HepG2 (cell line): ENCODE measurements around the gene NFE2L1. TPM values are rescaled to one million over a fixed set of nuclear protein-coding genes. Genes with fewer than 3 reads are reported as not detected.

Experiments used
- ATAC-seq: fragments of 200-7000 bp; cut with Tn5 transposase; 3 replicates; pipeline ENCODE4 v1.9.1; 2020; ENCODE audit warnings: mild to moderate bottlenecking, moderate library complexity
- BruUV-seq: library from RNA; stranded (reverse); fragments of 400-500 nt; replicated peaks from 2 replicates; lab custom pipeline; 2021; lab: Mats Ljungman, UMichigan
- CTCF ChIA-PET: fragments of 300-600 bp; formaldehyde crosslinking; extraction: SDS; loops from one replicate; lab custom pipeline; 2021; ENCODE audit warnings: low total read pairs, inconsistent platforms, low intra/inter-chr PET ratio; lab: Yijun Ruan, JAX
- POLR2A ChIA-PET: fragments of 350-600 bp; sonication (Branson Sonifier 250); formaldehyde crosslinking; loops from one replicate; lab custom pipeline; 2020; ENCODE audit warnings: antibody characterized with exemption, inconsistent platforms; lab: Yijun Ruan, JAX
- DNase-seq: peaks from one replicate; pipeline ENCODE4 v3.0.0-alpha.2; 2015; ENCODE audit warnings: low spot score
- FAIRE-seq: peaks from 3 replicates; lab custom pipeline; 2011; peaks lifted over from hg19 to GRCh38; lab: Jason Lieb, UNC
- H2AFZ ChIP-seq: one replicate; pipeline ENCODE4 v1.6.1; 2011; ENCODE audit warnings: low read length, inconsistent platforms
- H3K27ac ChIP-seq: fragments of 300-600 bp; 3 replicates; pipeline ENCODE4 v1.8.0; 2011; ENCODE audit warnings: mixed run types, mild to moderate bottlenecking, mixed read lengths, low read length, inconsistent platforms; ENCODE audit not compliant: insufficient read depth; ENCODE audit errors: extremely low read length
- H3K27me3 ChIP-seq, 2 experiments: fragments of 200-600 bp in 1 of 2; 2 replicates in 1 of 2; 3 replicates in 1 of 2; pipeline versions ENCODE4 v1.6.0 to v1.8.0; 2011; ENCODE audit warnings: low read length in 2 of 2, mild to moderate bottlenecking in 2 of 2, moderate library complexity in 2 of 2, inconsistent platforms in 1 of 2; ENCODE audit not compliant: insufficient read depth in 2 of 2, control insufficient read depth in 1 of 2
- H3K36me3 ChIP-seq, 2 experiments: fragments of 200-600 bp in 1 of 2; replicated peaks in 1 of 2; 2 replicates in 1 of 2; 3 replicates in 1 of 2; pipeline versions ENCODE4 v1.5.1 to v1.8.0; 2011; ENCODE audit warnings: low read length in 2 of 2, inconsistent platforms in 1 of 2; ENCODE audit not compliant: insufficient read depth in 2 of 2, control insufficient read depth in 1 of 2
- H3K4me1 ChIP-seq: 2 replicates; pipeline ENCODE4 v1.5.1; 2012; ENCODE audit warnings: low read length, inconsistent platforms; ENCODE audit not compliant: insufficient read depth
- H3K4me2 ChIP-seq: 2 replicates; pipeline ENCODE4 v1.6.0; 2011; ENCODE audit warnings: low read depth, low read length, inconsistent platforms
- H3K4me3 ChIP-seq, 3 experiments: fragments of 200-600 bp in 1 of 3; sonication (generic), shearing (Covaris generic) in 1 of 3; replicated peaks in 1 of 3; 2 replicates each; pipeline ENCODE4 v1.5.1; 2011 to 2016; ENCODE audit warnings: low read length in 3 of 3, inconsistent platforms in 2 of 3, low read depth in 2 of 3, mild to moderate bottlenecking in 2 of 3, control low read depth in 1 of 3, mixed read lengths in 1 of 3; ENCODE audit not compliant: insufficient read depth in 1 of 3
- H3K79me2 ChIP-seq: one replicate; pipeline ENCODE4 v1.6.1; 2011; ENCODE audit warnings: low read length, inconsistent platforms; ENCODE audit not compliant: insufficient read depth
- H3K9ac ChIP-seq: 2 replicates; pipeline ENCODE4 v1.6.0; 2011; ENCODE audit warnings: mild to moderate bottlenecking, low read depth, low read length, inconsistent platforms; ENCODE audit not compliant: insufficient read depth
- H3K9me3 ChIP-seq: 2 replicates; pipeline ENCODE4 v1.5.1; 2012; ENCODE audit warnings: mild to moderate bottlenecking, low read length
- H4K20me1 ChIP-seq: 2 replicates; pipeline ENCODE4 v1.6.0; 2011; ENCODE audit warnings: inconsistent platforms, mild to moderate bottlenecking, low read length, moderate library complexity; ENCODE audit not compliant: insufficient read depth
- BRD4 ChIP-seq: sonication (generic); formaldehyde crosslinking; IDR thresholded peaks from 2 replicates; pipeline ENCODE4 v1.4.0; 2020; ENCODE audit warnings: missing genetic modification reagents
- EP300 ChIP-seq, 3 experiments: sonication (generic) in 1 of 3; formaldehyde crosslinking in 1 of 3; IDR thresholded peaks; 2 replicates each; pipeline versions ENCODE4 v1.5.1 to v1.6.1; 2011 to 2020; ENCODE audit warnings: low read depth in 2 of 3, low read length in 2 of 3, borderline replicate concordance in 1 of 3, improper control_type of control experiment in 1 of 3, mild to moderate bottlenecking in 1 of 3, missing genetic modification reagents in 1 of 3, moderate library complexity in 1 of 3
- HDAC6 ChIP-seq: fragments of 200-600 bp; sonication (generic); IDR thresholded peaks from 2 replicates; pipeline ENCODE4 v1.7.0; 2017; ENCODE audit warnings: mild to moderate bottlenecking, antibody characterized with exemption, low read length, low read depth
- JUN ChIP-seq: sonication (generic); formaldehyde crosslinking; IDR thresholded peaks from 2 replicates; pipeline ENCODE4 v1.4.0; 2020; ENCODE audit warnings: mild to moderate bottlenecking, missing genetic modification reagents
- NAIF1 ChIP-seq: sonication (generic); formaldehyde crosslinking; IDR thresholded peaks from 2 replicates; pipeline ENCODE4 v1.5.0; 2020; ENCODE audit warnings: mild to moderate bottlenecking, missing genetic modification reagents, borderline replicate concordance
- NCOA5 ChIP-seq: sonication (generic); formaldehyde crosslinking; IDR thresholded peaks from 2 replicates; pipeline ENCODE4 v1.4.0; 2020; ENCODE audit warnings: missing genetic modification reagents
- ONECUT2 ChIP-seq: sonication (generic); formaldehyde crosslinking; IDR thresholded peaks from 2 replicates; pipeline ENCODE4 v1.4.0; 2020; ENCODE audit warnings: missing genetic modification reagents
- SMAD9 ChIP-seq: sonication (generic); formaldehyde crosslinking; IDR thresholded peaks from 2 replicates; pipeline ENCODE4 v1.5.1; 2020; ENCODE audit warnings: mild to moderate bottlenecking, missing genetic modification reagents
- SP5 ChIP-seq: IDR thresholded peaks from 2 replicates; pipeline ENCODE4 v1.6.1; 2016; ENCODE audit warnings: low read depth, borderline replicate concordance
- TOPORS ChIP-seq: sonication (generic); formaldehyde crosslinking; IDR thresholded peaks from 2 replicates; pipeline ENCODE4 v1.8.0; 2023; ENCODE audit warnings: mild to moderate bottlenecking, missing genetic modification reagents
- UBTF ChIP-seq: sonication (generic); formaldehyde crosslinking; IDR thresholded peaks from 2 replicates; pipeline ENCODE4 v1.4.0; 2020; ENCODE audit warnings: mild to moderate bottlenecking, missing genetic modification reagents
- ZBTB20 ChIP-seq: sonication (generic); formaldehyde crosslinking; IDR thresholded peaks from 2 replicates; pipeline ENCODE4 v1.8.1; 2023; ENCODE audit warnings: missing genetic modification reagents, low read depth, mild to moderate bottlenecking, borderline replicate concordance
- ZBTB39 ChIP-seq: sonication (generic); formaldehyde crosslinking; IDR thresholded peaks from 2 replicates; pipeline ENCODE4 v1.5.0; 2020; ENCODE audit warnings: missing genetic modification reagents
- ZEB1 ChIP-seq: IDR thresholded peaks from 2 replicates; pipeline ENCODE4 v1.6.1; 2012; ENCODE audit warnings: mild to moderate bottlenecking, low read depth, inconsistent platforms; ENCODE audit not compliant: insufficient replicate concordance
- ZFP41 ChIP-seq: sonication (generic); formaldehyde crosslinking; IDR thresholded peaks from 2 replicates; pipeline ENCODE4 v1.4.0; 2020; ENCODE audit warnings: mild to moderate bottlenecking, missing genetic modification reagents, borderline replicate concordance
- ZNF235 ChIP-seq: sonication (generic); formaldehyde crosslinking; IDR thresholded peaks from 2 replicates; pipeline ENCODE4 v1.8.1; 2023; ENCODE audit warnings: mild to moderate bottlenecking, missing genetic modification reagents, borderline replicate concordance
- ZNF30 ChIP-seq: sonication (generic); formaldehyde crosslinking; IDR thresholded peaks from 2 replicates; pipeline ENCODE4 v1.5.0; 2020; ENCODE audit warnings: mild to moderate bottlenecking, missing genetic modification reagents
- ZNF530 ChIP-seq: sonication (generic); formaldehyde crosslinking; IDR thresholded peaks from 2 replicates; pipeline ENCODE4 v1.5.0; 2020; ENCODE audit warnings: low read depth, mild to moderate bottlenecking, missing genetic modification reagents
- ZNF678 ChIP-seq: sonication (generic); formaldehyde crosslinking; IDR thresholded peaks from 2 replicates; pipeline ENCODE4 v1.4.0; 2020; ENCODE audit warnings: mild to moderate bottlenecking, missing genetic modification reagents
- ZNF703 ChIP-seq: sonication (generic); formaldehyde crosslinking; IDR thresholded peaks from 2 replicates; pipeline ENCODE4 v1.5.1; 2020; ENCODE audit warnings: missing genetic modification reagents, mild to moderate bottlenecking, moderate library complexity, borderline replicate concordance
- WGBS: methylation state at CpG from one replicate; pipeline ENCODE4 v1.1.6; 2017; ENCODE audit warnings: low lambda C conversion rate; 5-methylcytosine and 5-hydroxymethylcytosine counted together
- in situ Hi-C: cut with HindIII; loops from 2 replicates; pipeline ENCODE4 v1.10.0; 2017; ENCODE audit warnings: low pct_unique_long_range_greater_than_20kb; ENCODE audit not compliant: extremely low pct_ligation_motif_present
- intact Hi-C: fragments of 100-400 bp; cut with micrococcal nuclease; formaldehyde crosslinking; loops from one replicate; pipeline ENCODE4 v1.10.0; 2022; ENCODE audit not compliant: unreplicated experiment
- polyA plus RNA-seq, 8 experiments: library from polyadenylated mRNA; depleted of rRNA in 3 of 8; stranded (reverse) in 7 of 8; unstranded in 1 of 8; fragments of >200 nt; fragmentation: Illumina TruSeq in 4 of 8; extraction: Trizol in 4 of 8; gene quantifications; 2 replicates each; pipeline versions ENCODE4 v1.2.1 to v1.2.3, GENCODE V29; 2011 to 2016; ENCODE audit warnings: low read depth in 4 of 8, missing spikeins in 1 of 8, mixed read lengths in 1 of 8; ENCODE audit not compliant: insufficient read depth in 1 of 8
- total RNA-seq, 5 experiments: library from RNA; depleted of rRNA; stranded (reverse); fragments of >200 nt; fragmentation: Illumina TruSeq; extraction: Trizol; gene quantifications; 2 replicates each; pipeline ENCODE4 v1.2.3, GENCODE V29; 2016; ENCODE audit warnings: low read depth in 1 of 5
- TF ChIP-seq, protein P1 (sequence below): sonication (generic); formaldehyde crosslinking; IDR thresholded peaks from 2 replicates; pipeline ENCODE4 v1.5.0; 2020; ENCODE audit warnings: mild to moderate bottlenecking, low read depth, missing genetic modification reagents, borderline replicate concordance

Gene NFE2L1
- total and polyA plus RNA-seq, 2 of the 13 experiments (the other 11 are each of a cell fraction or from before 2014, with no cell fraction given) = 67.0 to 234 TPM

DNA sequence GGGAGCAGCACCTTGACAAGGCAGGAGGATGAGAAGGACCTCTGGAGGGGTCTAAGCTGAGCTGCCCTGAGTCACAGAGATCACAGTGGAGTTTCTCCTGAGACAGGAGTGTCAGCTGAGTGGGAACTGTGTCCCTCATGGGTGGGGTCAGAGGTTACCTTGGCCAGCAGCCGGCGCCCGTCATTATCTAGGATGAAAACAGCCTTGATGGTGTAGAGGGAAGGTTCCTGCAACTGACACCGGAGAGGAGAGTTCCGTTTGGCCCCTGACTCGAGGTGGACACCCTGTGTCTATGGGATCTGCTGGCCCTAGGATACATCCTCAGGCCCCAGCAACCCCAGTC, 11.5 kb upstream of the NFE2L1 start:
- Histone ChIP-seq H3K27ac (no peak overlapping the region), H3K27me3 (peaks cover 1 to 60% of the 10 kb centered on the region in 2 experiments; a peak in 4 of 5 replicates), H3K4me2 (peak overlapping the region; percentile 86), H4K20me1 (no peaks in the 10 kb centered on the region), H3K9me3 (no peaks in the 10 kb centered on the region), H3K4me1 (peaks cover 27% of the 10 kb centered on the region), H3K9ac (peak overlapping the region; percentile 62), H3K36me3 (no peaks in the 10 kb centered on the region), H2AFZ (no peak overlapping the region), H3K79me2 (no peaks in the 10 kb centered on the region), H3K4me3 (peak overlapping the region; percentile 74 to 86 (median 82))
- ATAC-seq (peak; percentile 13), DNase-seq (no peak), FAIRE-seq (peak; percentile 34)
- POLR2A ChIA-PET = interaction anchor here (1.1 to 4.5 kb wide), 2 partner anchors 12 to 32 kb away, joined by 3 to 25 read pairs; partner anchors contain the start of gene NFE2L1
- CTCF ChIA-PET = interaction anchor here (1.7 to 2.3 kb wide), 2 partner anchors 11 to 37 kb away, joined by 4 to 19 read pairs; no protein-coding TSS in a partner anchor
- WGBS = 4% methylated on average over 4 of the region's 6 CpGs
- in situ Hi-C loops = no loop called here
- intact Hi-C loops = loop anchor here (1.0 kb wide), 1 partner anchor 38 kb away; no protein-coding TSS in a partner anchor
- BruUV-seq = no TSS peak
- 0 out of 2 replicates have a peak, but pooled peaks have one; percentile 59 for TF ChIP-seq ZNF235
- no peak for TF ChIP-seq ZEB1
- TF ChIP-seq ONECUT2 (CRISPR knock-in tag) = no peak
- no peak for TF ChIP-seq NAIF1
- 0 out of 2 replicates have a peak, but pooled peaks have one; percentile 7 for TF ChIP-seq BRD4 (CRISPR knock-in tag)
- TF ChIP-seq ZBTB39 = no peak
- TF ChIP-seq SP5 = no peak
- TF ChIP-seq NCOA5 (CRISPR knock-in tag) = no peak
- TF ChIP-seq ZNF30 (CRISPR knock-in tag) = no peak
- TF ChIP-seq SMAD9 (CRISPR knock-in tag) = no peak
- TF ChIP-seq ZBTB20 (CRISPR knock-in tag) = no peak
- no peak for TF ChIP-seq ZNF678 (CRISPR knock-in tag)
- TF ChIP-seq ZFP41 (CRISPR knock-in tag) = no peak
- TF ChIP-seq, protein P1, sequence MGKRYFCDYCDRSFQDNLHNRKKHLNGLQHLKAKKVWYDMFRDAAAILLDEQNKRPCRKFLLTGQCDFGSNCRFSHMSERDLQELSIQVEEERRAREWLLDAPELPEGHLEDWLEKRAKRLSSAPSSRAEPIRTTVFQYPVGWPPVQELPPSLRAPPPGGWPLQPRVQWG (CRISPR knock-in tag) = no peak
- TF ChIP-seq TOPORS = no peak
- no peak for TF ChIP-seq JUN
- no peak for TF ChIP-seq HDAC6
- TF ChIP-seq UBTF (CRISPR knock-in tag) = no peak
- TF ChIP-seq EP300 (IDR thresholded peaks at IDR 0.05; ENCODE audit: low read depth in 2 of 2, low read length in 2 of 2) = no peak
- no peak for TF ChIP-seq EP300 (CRISPR knock-in tag; IDR thresholded peaks at IDR 0.05; ENCODE audit: borderline replicate concordance)
- no peak; the same call in 1 of the 2 replicates for TF ChIP-seq ZNF703 (CRISPR knock-in tag)
- no peak for TF ChIP-seq ZNF530 (CRISPR knock-in tag)
